GM18505 (cell line): Measurements from ENCODE around the gene R3HDM4.

Experiments
- ATAC-seq: cut with Tn5 transposase; IDR thresholded peaks from one replicate; pipeline ENCODE4 v1.9.1; 2021; ENCODE audit not compliant: unreplicated experiment
- POLR2A ChIP-seq: IDR thresholded peaks from 4 replicates; pipeline ENCODE4 v1.6.1; 2011; ENCODE audit warnings: borderline replicate concordance; ENCODE audit not compliant: insufficient read depth, insufficient read length; ENCODE audit errors: extremely low read depth

Gene R3HDM4

GRCh38 chr19:903266-903797 lies 9.7 kb downstream of the R3HDM4 start:
- no peak for ATAC-seq
- no peak for TF ChIP-seq POLR2A

DNA sequence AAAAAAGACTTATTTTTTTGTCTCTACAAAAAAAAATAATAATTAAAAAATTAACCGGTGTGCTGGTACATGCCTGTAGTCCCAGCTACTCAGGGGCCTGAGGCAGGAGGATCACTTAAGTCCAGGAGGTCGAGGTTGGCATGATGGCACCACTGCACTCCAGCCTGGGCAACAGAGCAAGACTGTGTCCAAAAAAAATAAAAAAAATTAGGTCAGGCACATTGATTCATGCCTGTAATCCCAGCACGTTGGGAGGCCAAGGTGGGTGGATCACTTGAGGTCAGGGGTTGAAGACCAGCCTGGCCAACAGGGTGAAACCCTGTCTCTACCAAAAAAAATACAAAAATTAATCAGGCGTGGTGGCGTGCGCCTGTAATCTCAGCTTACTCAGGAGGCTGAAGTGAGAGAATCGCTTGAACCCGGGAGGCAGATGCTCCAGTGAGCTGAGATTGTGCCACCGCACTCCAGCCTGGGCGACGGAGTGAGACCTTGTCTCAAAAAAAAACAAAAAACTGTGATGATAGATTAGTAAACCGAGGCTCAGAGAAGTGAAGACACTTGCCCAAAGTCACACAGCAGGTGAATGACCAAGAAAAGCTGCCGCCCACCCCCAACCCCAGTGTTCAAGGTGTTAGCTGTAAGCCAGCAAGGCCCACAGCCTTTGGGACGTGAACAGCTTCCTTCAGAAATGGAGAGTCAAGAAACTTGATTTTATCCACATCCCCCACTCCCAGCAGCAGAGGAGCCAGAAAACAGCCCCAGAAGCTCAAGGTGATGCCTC lies 10.4 kb downstream of the R3HDM4 start:
- no peak for TF ChIP-seq POLR2A
- no peak for ATAC-seq

DNA sequence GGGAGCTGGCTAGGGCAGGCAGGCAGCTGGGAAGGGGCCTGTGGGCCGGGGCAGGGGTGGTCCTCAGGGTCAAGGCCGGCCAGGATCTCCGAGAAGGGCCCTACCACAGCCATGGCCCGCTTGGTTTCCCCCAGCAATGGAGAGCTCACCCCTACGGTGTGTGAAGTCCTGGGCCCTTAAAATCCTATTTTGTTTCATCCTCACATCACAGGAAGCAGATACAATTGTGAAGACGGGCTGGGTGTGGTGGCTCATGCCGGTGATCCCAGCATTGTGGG lies 11.0 kb downstream of the R3HDM4 start:
- no peak for ATAC-seq
- no peak for TF ChIP-seq POLR2A

DNA sequence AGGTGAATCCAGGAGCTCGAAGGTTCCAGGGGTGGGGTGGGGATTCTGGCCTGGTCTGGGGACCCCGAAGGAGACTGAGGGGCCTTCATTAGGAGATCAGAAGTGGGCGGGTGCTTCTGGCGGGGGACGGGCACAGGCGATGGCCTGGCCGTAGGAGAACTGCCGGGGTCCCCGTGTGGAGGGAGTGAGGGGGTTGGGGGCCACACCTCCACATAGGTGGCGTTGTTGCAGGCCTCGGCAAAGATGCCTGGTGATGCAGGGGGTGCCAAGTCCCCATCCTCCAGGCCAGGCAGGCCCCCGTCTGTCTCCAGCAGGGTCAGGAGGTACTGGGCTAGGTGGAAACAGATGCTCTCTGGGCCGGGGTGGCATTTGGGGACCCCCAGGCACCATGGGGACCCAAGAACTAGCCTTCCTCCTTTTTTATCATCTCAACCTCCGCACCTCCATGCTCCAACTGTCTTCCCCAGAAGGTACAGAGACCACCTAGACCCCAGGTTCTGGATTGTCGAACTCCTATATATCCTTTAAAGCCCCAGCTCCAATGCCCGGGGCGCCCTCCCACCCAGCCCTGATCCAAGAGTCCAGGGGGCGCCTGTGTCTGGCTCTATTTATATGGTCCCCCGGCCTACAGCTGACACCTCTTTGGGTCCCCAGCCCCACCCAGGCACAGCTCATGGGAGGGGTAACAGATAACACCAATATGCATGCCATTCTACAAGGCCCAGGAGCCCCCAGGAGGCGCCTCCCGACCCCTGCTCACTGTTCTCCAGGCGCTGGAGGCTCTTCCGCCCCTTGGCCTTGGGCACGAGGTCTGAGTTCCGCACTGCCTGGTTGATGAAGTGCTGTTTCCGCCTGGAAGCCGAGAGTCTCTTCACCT lies 11.6 kb downstream of the R3HDM4 start:
- TF ChIP-seq POLR2A = no peak
- no peak for ATAC-seq

DNA sequence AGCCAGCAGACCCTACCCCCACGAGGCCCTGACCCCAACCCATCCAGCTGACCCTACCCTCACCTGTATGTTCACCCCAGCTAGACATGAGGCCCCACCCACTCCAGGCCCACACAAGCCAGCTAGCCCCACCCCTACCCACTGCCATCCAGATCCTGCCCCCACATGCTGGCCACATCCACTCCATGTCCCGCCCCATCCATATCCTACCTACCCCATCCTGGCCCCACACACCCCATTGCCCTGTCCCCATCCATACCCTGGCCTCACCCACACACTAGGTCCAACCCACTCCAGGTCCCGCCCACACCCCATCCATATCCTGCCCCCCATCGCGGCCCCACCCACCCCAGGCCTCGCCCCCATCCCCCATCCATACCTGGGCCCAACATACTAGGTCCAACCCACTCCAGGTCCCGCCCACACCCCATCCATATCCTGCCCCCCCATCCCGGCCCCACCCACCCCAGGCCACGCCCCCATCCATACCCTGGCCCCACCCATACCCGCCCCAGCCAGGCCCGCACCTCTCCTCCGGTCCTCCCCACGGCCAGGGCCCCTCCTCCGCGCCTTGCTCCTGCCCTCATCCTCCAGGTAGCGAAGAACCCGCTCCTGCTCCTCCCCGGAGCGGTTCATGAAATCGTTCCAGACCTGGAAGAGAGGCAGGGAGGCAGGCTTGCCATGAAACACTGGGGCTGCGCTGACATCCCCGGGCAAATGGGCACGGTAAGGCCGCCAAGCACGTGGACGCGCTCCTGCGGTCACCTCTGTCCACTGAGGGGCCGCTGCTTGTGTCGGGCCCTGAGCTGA lies 12.5 kb downstream of the R3HDM4 start:
- no peak for TF ChIP-seq POLR2A
- ATAC-seq = no peak

DNA sequence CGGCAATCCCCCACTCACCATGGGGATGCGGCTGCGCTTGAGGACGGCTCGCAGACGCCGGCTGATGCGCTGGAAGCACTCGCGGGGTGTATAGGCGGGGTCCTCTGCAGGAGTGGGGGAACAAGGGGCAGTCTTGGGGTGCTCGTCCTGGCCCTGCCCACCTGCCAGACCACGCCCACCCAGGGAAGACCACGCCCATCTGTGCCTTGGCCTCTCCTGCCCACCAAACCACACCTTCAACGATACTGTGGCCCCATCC lies 13.0 kb downstream of the R3HDM4 start:
- TF ChIP-seq POLR2A = no peak
- no peak for ATAC-seq

- TF ChIP-seq POLR2A = no peak
- ATAC-seq = no peak
Measured at GRCh38 chr19:899336-900042, 13.5 kb downstream of the R3HDM4 start.

GRCh38 chr19:898663-899062 lies 14.4 kb downstream of the R3HDM4 start:
- ATAC-seq = no peak
- no peak for TF ChIP-seq POLR2A

- ATAC-seq = no peak
- TF ChIP-seq POLR2A = no peak
Measured at GRCh38 chr19:897442-898039, 15.5 kb downstream of the R3HDM4 start.

- ATAC-seq = no peak
- TF ChIP-seq POLR2A = no peak
Measured at GRCh38 chr19:896999-897398, 16.0 kb downstream of the R3HDM4 start.

DNA sequence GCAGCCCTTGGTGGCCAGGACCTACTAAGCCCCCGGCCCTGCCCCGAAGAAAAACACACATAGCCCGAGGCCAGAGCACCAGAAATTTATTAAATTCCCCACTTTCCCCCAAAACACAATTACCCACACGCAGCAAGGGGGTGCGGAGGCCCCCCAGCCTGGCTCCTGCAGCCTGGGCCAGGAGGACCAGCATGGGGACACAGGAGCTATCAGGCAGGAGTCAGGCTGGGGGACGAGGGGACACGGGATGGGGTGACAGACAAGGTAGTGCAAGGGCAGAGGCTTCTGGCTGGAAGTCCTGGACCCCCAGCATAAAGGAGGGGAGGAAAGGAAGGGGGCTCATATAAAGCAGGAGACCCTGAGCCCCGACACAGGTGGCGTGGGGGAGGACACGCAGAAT lies 16.6 kb downstream of the R3HDM4 start:
- no peak for TF ChIP-seq POLR2A
- no peak for ATAC-seq

GRCh38 chr19:892894-893689 lies 19.9 kb downstream of the R3HDM4 start, which contains the start of the genes MED16 and RNU6-9:
Gene MED16 (minus strand): TSS chr19:893187. CDS start chr19:891131, 2,056 bp downstream.
Gene RNU6-9 (plus strand): TSS chr19:893484.
- TF ChIP-seq POLR2A = peak; percentile 74
- peak; percentile 67 for ATAC-seq
